Thoracic aorta (tissue), 2 donors: ENCODE results near the gene FGD5. TPM values are rescaled to one million over a fixed set of nuclear protein-coding genes. Genes with fewer than 3 reads are reported as not detected.

Experiments used
- ATAC-seq: fragments of 150-250 bp; one replicate; pipeline ENCODE4 v1.8.0; 2017; ENCODE audit warnings: low read depth; ENCODE audit not compliant: insufficient number of reproducible peaks, low FRiP score
- DNase-seq: peaks from one replicate; pipeline ENCODE4 v3.0.0-alpha.2; 2020; ENCODE audit warnings: low spot score
- H3K27ac ChIP-seq, 2 donors: fragments of 200-600 bp; sonication (generic); 1 replicate in 1 of 2; 2 replicates in 1 of 2; pipeline ENCODE4 v1.5.1; 2016; ENCODE audit warnings: mild to moderate bottlenecking in 2 of 2, moderate library complexity in 2 of 2
- H3K27me3 ChIP-seq: fragments of 200-600 bp; sonication (generic); replicated peaks from 2 replicates; pipeline ENCODE4 v1.6.0; 2016; ENCODE audit warnings: mild to moderate bottlenecking; ENCODE audit not compliant: insufficient read depth
- H3K36me3 ChIP-seq: fragments of 200-600 bp; sonication (generic); one replicate; pipeline ENCODE4 v1.5.1; 2016
- H3K4me1 ChIP-seq, 2 donors: fragments of 200-600 bp; sonication (generic); 1 replicate in 1 of 2; 2 replicates in 1 of 2; pipeline versions ENCODE4 v1.5.1 to v1.6.0; 2016; ENCODE audit warnings: low read depth in 2 of 2, mild to moderate bottlenecking in 1 of 2; ENCODE audit not compliant: control insufficient read depth in 1 of 2
- H3K4me3 ChIP-seq: fragments of 200-600 bp; sonication (generic); 2 replicates; pipeline ENCODE4 v1.5.1; 2016; ENCODE audit warnings: mild to moderate bottlenecking
- H3K9me3 ChIP-seq: fragments of 200-600 bp; sonication (generic); 2 replicates; pipeline ENCODE4 v1.5.1; 2016
- total RNA-seq, 2 donors: library from RNA; depleted of rRNA; stranded (reverse); fragments of >200 nt; gene quantifications; one replicate each; pipeline versions ENCODE4 v1.1.0 to v1.2.3, GENCODE V29; 2016
- TF ChIP-seq, protein P1 (sequence below): fragments of 200-600 bp; sonication (generic); IDR thresholded peaks from one replicate; pipeline ENCODE4 v1.5.1; 2019; ENCODE audit warnings: antibody characterized with exemption

Gene FGD5
- total RNA-seq, 2 donors from 2014 or later: 15.4 to 21.4 TPM

DNA sequence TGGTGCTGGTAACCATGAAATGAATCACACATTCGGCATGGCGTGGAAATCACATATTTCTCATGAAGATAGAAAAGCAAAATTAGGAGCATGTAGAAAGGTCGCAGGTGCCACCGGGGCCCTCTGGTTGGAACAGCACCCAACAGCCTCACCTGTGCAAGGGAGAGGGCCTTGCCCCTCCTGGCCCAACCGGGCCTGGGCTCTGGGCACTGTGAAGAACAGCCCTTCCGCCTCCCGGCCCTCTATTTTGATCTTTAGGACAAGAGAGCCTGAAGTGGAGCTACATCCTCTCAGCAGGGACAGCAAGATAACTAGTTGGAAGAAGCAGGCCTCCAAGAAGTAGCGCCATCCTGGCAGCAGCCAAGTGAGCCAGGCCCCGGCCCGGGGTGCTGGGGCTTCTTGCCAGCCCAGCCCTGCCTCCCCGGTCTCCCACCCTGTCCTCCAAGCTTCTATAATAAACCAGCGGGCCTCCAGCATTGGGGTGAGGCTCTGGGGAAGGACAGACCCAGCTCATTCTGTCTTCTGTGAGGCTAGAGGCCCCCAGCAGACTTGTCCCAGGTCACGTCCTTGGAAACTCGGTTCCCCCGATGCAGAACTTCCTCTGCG is 46.1 kb upstream of the FGD5 start:
- DNase-seq (no peak), ATAC-seq (no peak)
- H3K4me1 ChIP-seq: no peaks in the 10 kb centered on the region

DNA sequence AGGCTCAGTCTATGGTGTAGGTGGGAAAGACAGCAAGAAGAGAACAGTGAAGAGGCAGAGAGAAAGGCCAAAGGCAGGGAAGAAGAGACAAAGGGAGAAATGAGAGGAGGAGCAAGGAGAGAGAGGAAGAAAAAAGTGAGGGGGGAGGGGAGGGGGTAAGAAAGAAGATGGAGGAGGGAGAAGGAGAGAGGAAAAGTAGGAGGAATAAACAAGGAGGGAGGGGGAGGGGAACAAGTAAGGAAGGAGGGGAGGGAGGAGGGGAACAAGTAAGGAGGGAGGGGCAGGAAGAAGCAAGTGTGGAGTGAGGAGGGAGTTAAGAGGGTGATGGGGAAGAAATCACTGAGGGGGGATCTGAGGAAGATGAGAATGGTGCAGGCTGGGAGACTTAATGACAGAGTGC is 45.5 kb upstream of the FGD5 start:
- no peaks in the 10 kb centered on the region for H3K4me1 ChIP-seq
- no peaks in the 10 kb centered on the region for H3K36me3 ChIP-seq
- H3K27me3 ChIP-seq: no peaks in the 10 kb centered on the region
- no peak overlapping the region for H3K27ac ChIP-seq
- ATAC-seq (no peak), DNase-seq (no peak)
- peaks cover 2% of the 10 kb centered on the region for H3K9me3 ChIP-seq
- H3K4me3 ChIP-seq: no peak overlapping the region
- TF ChIP-seq, protein P1, sequence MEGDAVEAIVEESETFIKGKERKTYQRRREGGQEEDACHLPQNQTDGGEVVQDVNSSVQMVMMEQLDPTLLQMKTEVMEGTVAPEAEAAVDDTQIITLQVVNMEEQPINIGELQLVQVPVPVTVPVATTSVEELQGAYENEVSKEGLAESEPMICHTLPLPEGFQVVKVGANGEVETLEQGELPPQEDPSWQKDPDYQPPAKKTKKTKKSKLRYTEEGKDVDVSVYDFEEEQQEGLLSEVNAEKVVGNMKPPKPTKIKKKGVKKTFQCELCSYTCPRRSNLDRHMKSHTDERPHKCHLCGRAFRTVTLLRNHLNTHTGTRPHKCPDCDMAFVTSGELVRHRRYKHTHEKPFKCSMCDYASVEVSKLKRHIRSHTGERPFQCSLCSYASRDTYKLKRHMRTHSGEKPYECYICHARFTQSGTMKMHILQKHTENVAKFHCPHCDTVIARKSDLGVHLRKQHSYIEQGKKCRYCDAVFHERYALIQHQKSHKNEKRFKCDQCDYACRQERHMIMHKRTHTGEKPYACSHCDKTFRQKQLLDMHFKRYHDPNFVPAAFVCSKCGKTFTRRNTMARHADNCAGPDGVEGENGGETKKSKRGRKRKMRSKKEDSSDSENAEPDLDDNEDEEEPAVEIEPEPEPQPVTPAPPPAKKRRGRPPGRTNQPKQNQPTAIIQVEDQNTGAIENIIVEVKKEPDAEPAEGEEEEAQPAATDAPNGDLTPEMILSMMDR: no peak

More for the DNA sequence above, 46.1 kb upstream of the FGD5 start:
- Histone ChIP-seq H3K4me3 (no peak overlapping the region), H3K9me3 (no peaks in the 10 kb centered on the region), H3K36me3 (no peaks in the 10 kb centered on the region), H3K27ac (no peak overlapping the region), H3K27me3 (no peaks in the 10 kb centered on the region)
- TF ChIP-seq, protein P1: no peak

DNA sequence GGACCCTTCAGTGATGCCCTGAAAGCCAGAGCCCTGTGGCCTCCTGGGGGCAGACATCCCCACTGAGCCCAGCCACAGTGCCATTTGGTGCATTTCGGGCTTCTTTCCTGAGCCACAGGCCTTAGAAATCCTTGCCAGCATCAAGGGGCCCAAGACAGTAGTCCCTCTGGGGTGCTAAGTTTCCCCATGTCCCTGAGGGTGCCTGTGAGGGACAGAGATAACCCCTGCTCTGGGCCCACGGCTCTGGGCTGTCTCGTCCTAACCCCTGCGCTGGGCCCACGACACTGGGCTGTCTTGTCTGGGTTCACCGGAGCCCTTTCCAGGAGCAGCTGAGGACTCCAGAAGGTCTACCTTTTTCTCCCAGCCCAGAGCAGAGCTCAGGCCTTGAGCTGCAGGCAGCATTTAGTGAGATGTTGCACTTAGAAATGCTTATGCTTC is 45.1 kb upstream of the FGD5 start:
- Histone ChIP-seq H3K4me3 (no peak overlapping the region), H3K4me1 (no peaks in the 10 kb centered on the region), H3K36me3 (no peaks in the 10 kb centered on the region), H3K9me3 (peaks cover 6% of the 10 kb centered on the region), H3K27ac (no peak overlapping the region), H3K27me3 (no peaks in the 10 kb centered on the region)
- no peak for DNase-seq
- TF ChIP-seq, protein P1: no peak
- ATAC-seq: no peak

DNA sequence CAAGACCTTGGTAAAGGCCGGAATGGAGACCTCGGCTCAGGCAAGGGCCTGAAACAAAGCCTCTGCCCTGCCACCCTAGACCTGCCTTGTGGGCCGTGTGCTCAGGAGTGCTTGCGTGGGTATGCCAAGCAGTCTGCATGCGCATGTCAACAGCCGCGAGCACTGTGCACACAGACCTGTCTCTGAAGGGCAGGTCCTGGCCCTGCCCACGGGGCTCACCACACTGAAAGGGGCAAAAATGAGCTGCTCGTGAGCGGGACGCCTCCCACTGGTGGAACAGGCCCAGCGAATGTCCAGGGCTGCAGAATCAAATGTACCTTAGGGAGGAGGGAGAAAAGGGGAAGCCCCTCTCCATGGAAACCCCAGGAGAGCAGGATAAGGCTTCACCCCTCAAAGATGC is 44.3 kb upstream of the FGD5 start:
- Histone ChIP-seq H3K9me3 (peaks cover 8% of the 10 kb centered on the region), H3K4me1 (no peaks in the 10 kb centered on the region), H3K4me3 (no peak overlapping the region), H3K27ac (no peak overlapping the region), H3K27me3 (no peaks in the 10 kb centered on the region), H3K36me3 (no peaks in the 10 kb centered on the region)
- TF ChIP-seq, protein P1: no peak
- no peak for ATAC-seq
- DNase-seq: no peak

DNA sequence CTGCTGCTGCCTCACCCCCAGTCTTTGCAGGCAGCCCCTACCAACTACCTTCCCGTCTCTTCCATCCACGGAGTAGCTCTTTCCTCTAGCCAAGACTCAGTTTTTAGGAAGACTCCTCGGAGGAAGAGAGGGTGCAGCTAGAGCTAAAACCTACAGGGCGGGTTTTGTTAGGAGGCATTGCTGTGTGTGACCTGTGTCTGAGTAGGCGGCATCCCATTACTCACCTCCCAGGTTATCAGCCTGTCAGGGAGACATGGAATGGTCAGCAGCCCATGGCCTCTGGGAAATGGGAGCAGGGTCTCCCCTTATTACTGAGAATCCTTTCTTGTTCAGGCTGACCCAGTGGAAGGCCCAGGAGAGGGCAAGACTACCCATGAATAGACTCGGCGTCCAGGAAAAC is 43.8 kb upstream of the FGD5 start:
- H3K36me3 ChIP-seq: no peaks in the 10 kb centered on the region
- no peaks in the 10 kb centered on the region for H3K4me1 ChIP-seq
- H3K27me3 ChIP-seq: no peaks in the 10 kb centered on the region
- H3K27ac ChIP-seq: no peak overlapping the region
- TF ChIP-seq, protein P1: no peak
- DNase-seq: no peak
- ATAC-seq: no peak
- no peak overlapping the region for H3K4me3 ChIP-seq
- H3K9me3 ChIP-seq: peaks cover 8% of the 10 kb centered on the region
